H1 (cell line): ENCODE data around the gene AKR1B15. TPM values are rescaled to one million over a fixed set of nuclear protein-coding genes. Genes with fewer than 3 reads are reported as not detected.

Source experiments
- CTCF ChIA-PET: fragments of 300-600 bp; sonication (Branson Sonifier 250); formaldehyde crosslinking; loops from one replicate; lab custom pipeline; 2021; ENCODE audit not compliant: partially characterized antibody; lab: Charles Lee
- POLR2A ChIA-PET: fragments of 300-600 bp; sonication (Branson Sonifier 250); formaldehyde crosslinking; loops from one replicate; lab custom pipeline; 2021; ENCODE audit warnings: inconsistent platforms; ENCODE audit not compliant: partially characterized antibody; lab: Charles Lee
- DNase-seq, 2 experiments: peaks; one replicate each; pipeline versions ENCODE4 v3.0.0 to v3.0.0-alpha.2; 2010 to 2022; ENCODE audit warnings: low spot score in 2 of 2, low read depth in 1 of 2, mixed read lengths in 1 of 2
- FAIRE-seq: peaks from 2 replicates; lab custom pipeline; 2011; peaks lifted over from hg19 to GRCh38; lab: Jason Lieb, UNC
- H2AFZ ChIP-seq: 2 replicates; pipeline ENCODE4 v1.8.1; 2012; ENCODE audit warnings: low read length, inconsistent platforms
- H2AK5ac ChIP-seq: 2 replicates; pipeline ENCODE4 v1.6.1; 2013; ENCODE audit warnings: low read depth, low read length
- H2BK120ac ChIP-seq: replicated peaks from 2 replicates; pipeline ENCODE3; 2013; ENCODE audit warnings: low read depth, low read length, inconsistent platforms
- H2BK12ac ChIP-seq: 2 replicates; pipeline ENCODE4 v1.6.1; 2013; ENCODE audit warnings: low read depth, low read length
- H2BK15ac ChIP-seq: 2 replicates; pipeline ENCODE4 v1.6.1; 2013; ENCODE audit warnings: low read length
- H2BK20ac ChIP-seq: 2 replicates; pipeline ENCODE4 v1.6.1; 2013; ENCODE audit warnings: low read length
- H2BK5ac ChIP-seq: 2 replicates; pipeline ENCODE4 v1.6.1; 2013; ENCODE audit warnings: low read depth, low read length
- H3K14ac ChIP-seq: 2 replicates; pipeline ENCODE4 v1.6.1; 2013; ENCODE audit warnings: inconsistent platforms; ENCODE audit not compliant: insufficient read length
- H3K18ac ChIP-seq: 2 replicates; pipeline ENCODE4 v1.6.1; 2013; ENCODE audit warnings: low read length; ENCODE audit errors: extremely low read depth
- H3K23ac ChIP-seq: 2 replicates; pipeline ENCODE4 v1.6.1; 2013; ENCODE audit warnings: inconsistent platforms; ENCODE audit not compliant: insufficient read length
- H3K23me2 ChIP-seq: 2 replicates; pipeline ENCODE4 v1.6.1; 2013; ENCODE audit warnings: low read depth, low read length
- H3K27ac ChIP-seq: 2 replicates; pipeline ENCODE4 v1.6.1; 2011; ENCODE audit warnings: low read depth, low read length, inconsistent platforms
- H3K27me3 ChIP-seq, 4 experiments: replicated peaks in 1 of 4; 1 replicate in 1 of 4; 2 replicates in 3 of 4; pipeline versions ENCODE4 v1.6.1 to v1.8.1; 2011 to 2013; ENCODE audit warnings: low read length in 3 of 4, mild to moderate bottlenecking in 3 of 4, inconsistent platforms in 2 of 4, mixed read lengths in 2 of 4, moderate library complexity in 1 of 4; ENCODE audit not compliant: control insufficient read depth in 3 of 4, insufficient read depth in 3 of 4; ENCODE audit errors: extremely low read depth in 1 of 4
- H3K36me3 ChIP-seq, 4 experiments: 2 replicates each; pipeline versions ENCODE4 v1.6.1 to v1.8.1; 2011 to 2013; ENCODE audit warnings: mild to moderate bottlenecking in 4 of 4, low read length in 3 of 4, moderate library complexity in 2 of 4, control low read depth in 1 of 4, inconsistent platforms in 1 of 4; ENCODE audit not compliant: insufficient read depth in 4 of 4, control insufficient read depth in 2 of 4
- H3K4ac ChIP-seq: replicated peaks from 2 replicates; pipeline ENCODE3; 2013; ENCODE audit warnings: low read length, low read depth, mixed read lengths, inconsistent platforms; ENCODE audit not compliant: insufficient read length
- H3K4me1 ChIP-seq, 4 experiments: replicated peaks in 1 of 4; 1 replicate in 1 of 4; 2 replicates in 3 of 4; pipeline versions ENCODE4 v1.6.1 to v1.8.1; 2011 to 2013; ENCODE audit warnings: low read length in 3 of 4, inconsistent platforms in 2 of 4, mixed read lengths in 1 of 4; ENCODE audit not compliant: insufficient read depth in 4 of 4, control insufficient read depth in 3 of 4
- H3K4me2 ChIP-seq, 2 experiments: 2 replicates each; pipeline versions ENCODE4 v1.6.1 to v1.8.1; 2011 to 2013; ENCODE audit warnings: low read depth in 2 of 2, low read length in 2 of 2, control low read depth in 1 of 2, inconsistent platforms in 1 of 2, mild to moderate bottlenecking in 1 of 2; ENCODE audit not compliant: insufficient read depth in 1 of 2
- H3K4me3 ChIP-seq, 4 experiments: fragments of 200-600, 300-600 bp in 1 of 4; sonication (generic), shearing (Covaris generic), sonication (Bioruptor Twin) in 1 of 4; 2 replicates each; pipeline versions ENCODE4 v1.5.1 to v1.8.1; 2011 to 2016; ENCODE audit warnings: low read length in 4 of 4, low read depth in 3 of 4, control low read depth in 2 of 4, inconsistent platforms in 2 of 4, mild to moderate bottlenecking in 2 of 4, mixed read lengths in 1 of 4, moderate library complexity in 1 of 4; ENCODE audit not compliant: insufficient read depth in 2 of 4; ENCODE audit errors: extremely low read depth in 1 of 4
- H3K56ac ChIP-seq: replicated peaks from 2 replicates; pipeline ENCODE3; 2013; ENCODE audit warnings: low read depth, mild to moderate bottlenecking, mixed read lengths, low read length, inconsistent platforms; ENCODE audit not compliant: insufficient read length
- H3K79me1 ChIP-seq: 2 replicates; pipeline ENCODE4 v1.6.1; 2013; ENCODE audit warnings: low read depth, low read length, control low read depth
- H3K79me2 ChIP-seq, 2 experiments: 2 replicates each; pipeline versions ENCODE4 v1.6.1 to v1.8.1; 2012 to 2013; ENCODE audit warnings: low read length in 2 of 2, mild to moderate bottlenecking in 2 of 2, inconsistent platforms in 1 of 2; ENCODE audit not compliant: insufficient read depth in 2 of 2, control insufficient read depth in 1 of 2
- H3K9ac ChIP-seq, 4 experiments: replicated peaks in 1 of 4; 1 replicate in 1 of 4; 2 replicates in 3 of 4; pipeline versions ENCODE4 v1.6.1 to v1.8.1; 2011 to 2013; ENCODE audit warnings: low read depth in 3 of 4, low read length in 3 of 4, control low read depth in 2 of 4, mild to moderate bottlenecking in 2 of 4, moderate library complexity in 2 of 4, inconsistent platforms in 1 of 4; ENCODE audit errors: extremely low read depth in 1 of 4
- H3K9me3 ChIP-seq, 2 experiments: 2 replicates each; pipeline versions ENCODE4 v1.6.1 to v1.8.1; 2012 to 2013; ENCODE audit warnings: mild to moderate bottlenecking in 2 of 2, moderate library complexity in 2 of 2, control low read depth in 1 of 2, inconsistent platforms in 1 of 2, low read depth in 1 of 2, low read length in 1 of 2, mixed read lengths in 1 of 2; ENCODE audit not compliant: insufficient read depth in 2 of 2
- H4K20me1 ChIP-seq, 2 experiments: replicated peaks in 1 of 2; 2 replicates each; pipeline versions ENCODE3 to v1.8.1; 2011 to 2013; ENCODE audit warnings: inconsistent platforms in 2 of 2, low read length in 2 of 2, mild to moderate bottlenecking in 1 of 2; ENCODE audit not compliant: insufficient read depth in 2 of 2, control insufficient read depth in 1 of 2
- H4K5ac ChIP-seq: 2 replicates; pipeline ENCODE4 v1.6.1; 2013; ENCODE audit warnings: low read length, low read depth, mixed read lengths, inconsistent platforms; ENCODE audit not compliant: insufficient read length
- H4K8ac ChIP-seq: 2 replicates; pipeline ENCODE4 v1.8.0; 2013; ENCODE audit warnings: mild to moderate bottlenecking, moderate library complexity, low read length, inconsistent platforms; ENCODE audit not compliant: insufficient read depth; ENCODE audit errors: extremely low read depth
- H4K91ac ChIP-seq: replicated peaks from 2 replicates; pipeline ENCODE3; 2013; ENCODE audit warnings: low read length, mixed read lengths, inconsistent platforms; ENCODE audit not compliant: insufficient read length
- ATF2 ChIP-seq: IDR thresholded peaks from 2 replicates; pipeline ENCODE4 v1.6.1; 2012; ENCODE audit warnings: low read length, inconsistent platforms
- CTCF ChIP-seq, 3 experiments: IDR thresholded peaks; 1 replicate in 2 of 3; 2 replicates in 1 of 3; pipeline versions ENCODE4 v1.5.1 to v1.6.1; 2011; ENCODE audit warnings: low read length in 3 of 3, mild to moderate bottlenecking in 3 of 3, inconsistent platforms in 2 of 3, low read depth in 1 of 3, moderate library complexity in 1 of 3; ENCODE audit not compliant: insufficient read depth in 1 of 3; ENCODE audit errors: control extremely low read depth in 1 of 3
- HDAC2 ChIP-seq, 2 experiments: fragments of 300-600 bp in 1 of 2; sonication (generic) in 1 of 2; IDR thresholded peaks; 2 replicates each; pipeline ENCODE4 v1.6.1; 2011 to 2012; ENCODE audit warnings: low read depth in 2 of 2, low read length in 2 of 2, mild to moderate bottlenecking in 2 of 2, moderate library complexity in 2 of 2, borderline replicate concordance in 1 of 2, inconsistent platforms in 1 of 2
- KDM4A ChIP-seq: IDR thresholded peaks from one replicate; pipeline ENCODE4 v1.7.1; 2012; ENCODE audit warnings: low read depth, mild to moderate bottlenecking, moderate library complexity, low read length, inconsistent platforms; ENCODE audit not compliant: severe bottlenecking
- RAD21 ChIP-seq, 2 experiments: IDR thresholded peaks in 1 of 2; conservative IDR thresholded peaks in 1 of 2; 2 replicates each; pipeline ENCODE4 v1.6.1; 2011; ENCODE audit warnings: low read depth in 2 of 2, low read length in 2 of 2, improper control_type of control experiment in 1 of 2, inconsistent platforms in 1 of 2, mild to moderate bottlenecking in 1 of 2, moderate library complexity in 1 of 2
- WGBS, 2 experiments: shearing (Covaris generic) in 1 of 2; methylation state at CpG; one replicate each; pipeline versions ENCODE4 v1.1.6 to v1.1.7; 2013 to 2015; ENCODE audit warnings: low lambda C conversion rate in 2 of 2, mixed read lengths in 2 of 2, inconsistent platforms in 1 of 2, low coverage in 1 of 2, missing lambda C conversion rate in 1 of 2; ENCODE audit not compliant: insufficient replicate concordance in 2 of 2, insufficient coverage in 1 of 2, insufficient read length in 1 of 2; ENCODE audit errors: extremely low coverage in 1 of 2, missing lambda C conversion rate in 1 of 2; 5-methylcytosine and 5-hydroxymethylcytosine counted together
- polyA plus RNA-seq, 7 experiments: library from polyadenylated mRNA; depleted of rRNA in 3 of 7; stranded (reverse) in 5 of 7; unstranded in 2 of 7; fragments of >200 nt in 5 of 7; fragments of 200-250 nt in 2 of 7; gene quantifications; 1 replicate in 5 of 7; 2 replicates in 1 of 7; 4 replicates in 1 of 7; pipeline versions ENCODE4 v1.2.1 to v1.2.3, GENCODE V29; 2011 to 2013; ENCODE audit warnings: missing spikeins in 2 of 7, mixed read lengths in 2 of 7
- total RNA-seq: library from RNA; stranded (reverse); fragmentation: NEBNext Ultra II Directional; extraction: Animal tissue kit (Norgen Biotek cat#: 25700); gene quantifications from 2 replicates; pipeline ENCODE4 v1.2.1, GENCODE V29; 2021

AKR1B15 gene
- total and polyA plus RNA-seq, 2 of the 8 experiments (the other 6 are each of a cell fraction or from before 2014, with no cell fraction given) = 0.15 to 0.47 TPM

- DNase-seq (peak; percentile 49 to 80), FAIRE-seq (peak; percentile 82)
- H3K4me3 ChIP-seq = peak overlapping the region; percentile 22 to 58 (median 48)
- ChIA-PET POLR2A (interaction anchor here (1.2 kb wide), 1 partner anchor 31 kb away, joined by 4 read pairs; no protein-coding TSS in a partner anchor), CTCF (interaction anchor here (0.7 to 3.5 kb wide), 29 partner anchors 9 to 1208 kb away, joined by 3 to 33 read pairs (median 5); partner anchors contain the start of genes AKR1B1 and AKR1B10)
- no peaks in the 10 kb centered on the region; a peak in 1 of 7 replicates for H3K27me3 ChIP-seq
- H3K36me3 ChIP-seq = no peaks in the 10 kb centered on the region
- H3K79me1 ChIP-seq = no peaks in the 10 kb centered on the region
- no peaks in the 10 kb centered on the region for H4K20me1 ChIP-seq
- H3K14ac ChIP-seq = no peak overlapping the region
- H2BK20ac ChIP-seq = no peak overlapping the region
- H3K4me1 ChIP-seq = peaks cover 8 to 14% (median 9%) of the 10 kb centered on the region in 4 experiments
- no peak overlapping the region for H3K4ac ChIP-seq
- peak overlapping the region; percentile 18; the same call in 1 of the 2 replicates for H2AFZ ChIP-seq
- no peak overlapping the region; the same call in 1 of the 2 replicates for H2BK5ac ChIP-seq
- H3K23ac ChIP-seq = no peak overlapping the region
- H3K9ac ChIP-seq = no peak overlapping the region
- H2BK15ac ChIP-seq = no peak overlapping the region
- H2BK12ac ChIP-seq = no peak overlapping the region
- H3K4me2 ChIP-seq = peak overlapping the region; percentile 53 to 65
- no peak overlapping the region for H3K18ac ChIP-seq
- WGBS, 2 experiments = 10% methylated on average over 16 of the region's 16 CpGs; no CpG with 5 or more reads in 1 of the 2 experiments
- H2BK120ac ChIP-seq = no peak overlapping the region
- no peaks in the 10 kb centered on the region for H3K79me2 ChIP-seq
- no peak overlapping the region for H3K56ac ChIP-seq
- H2AK5ac ChIP-seq = no peak overlapping the region
- H3K27ac ChIP-seq = peak overlapping the region; percentile 36; the same call in 1 of the 2 replicates
- peaks cover 4% of the 10 kb centered on the region; the same call in 1 of the 2 replicates for H3K23me2 ChIP-seq
- H4K5ac ChIP-seq = peak overlapping the region; percentile 84
- H3K9me3 ChIP-seq = no peaks in the 10 kb centered on the region
- H4K91ac ChIP-seq = no peak overlapping the region
- no peak overlapping the region for H4K8ac ChIP-seq
- no peak for TF ChIP-seq ATF2
- TF ChIP-seq RAD21 (IDR thresholded peaks at IDR 0.05 in 1 of 2, conservative IDR thresholded peaks at IDR 0.05 in 1 of 2; ENCODE audit: low read depth in 2 of 2, low read length in 2 of 2) = peak; percentile 30 to 37; a peak in 2 of 4 replicates
- no peak for TF ChIP-seq HDAC2 (IDR thresholded peaks at IDR 0.05; ENCODE audit: borderline replicate concordance in 1 of 2, low read depth in 2 of 2, low read length in 2 of 2)
- peak; percentile 3 for TF ChIP-seq KDM4A
- TF ChIP-seq CTCF (IDR thresholded peaks at IDR 0.05; ENCODE audit: control extremely low read depth in 1 of 3, insufficient read depth in 1 of 3, low read depth in 1 of 3, low read length in 3 of 3) = peak; percentile 45 to 76 (median 49); a peak in 3 of 4 replicates
Observed at GRCh38 chr7:134547397-134548054, 1.4 kb upstream of the AKR1B15 start.
